ENCODE results near the gene CDK5RAP1.

GRCh38 chr20:33337531-33338165 lies 63.7 kb downstream of the CDK5RAP1 start:
- TF ChIP-seq CTCF (IDR thresholded peaks at IDR 0.05) (no peak), POLR2A (IDR thresholded peaks at IDR 0.05) (no peak)
